ENCODE measurements around the gene KRT36. TPM values are rescaled to one million over a fixed set of nuclear protein-coding genes. Genes with fewer than 3 reads are reported as not detected.

Gene KRT36
- total RNA-seq, 1 donor from 2014 or later: not detected

GRCh38 chr17:41505809-41506767, 16.4 kb upstream of the KRT36 start:
- DNase-seq (no peak), ATAC-seq (ENCODE audit: poor library complexity) (no peak)
- intact Hi-C loops (cut with DNase I): no loop called here

GRCh38 chr17:41505007-41505808, 15.5 kb upstream of the KRT36 start, which contains the start of gene KRT13:
Gene KRT13 (minus strand): TSS chr17:41505612. CDS start chr17:41505550, 62 bp downstream.
- ATAC-seq (ENCODE audit: poor library complexity) (no peak), DNase-seq (no peak)
- intact Hi-C loops (cut with DNase I): no loop called here

- DNase-seq: no peak
- intact Hi-C loops (cut with DNase I): no loop called here
Observed at GRCh38 chr17:41504246-41504977, 14.7 kb upstream of the KRT36 start.

GRCh38 chr17:41503202-41503601, 13.5 kb upstream of the KRT36 start:
- intact Hi-C loops (cut with DNase I): no loop called here
- DNase-seq: no peak
- ATAC-seq (ENCODE audit: poor library complexity): no peak

More at GRCh38 chr17:41504246-41504977, 14.7 kb upstream of the KRT36 start:
- ATAC-seq (ENCODE audit: poor library complexity): no peak

GRCh38 chr17:41500131-41500911, 10.6 kb upstream of the KRT36 start:
- ATAC-seq (ENCODE audit: poor library complexity) (no peak), DNase-seq (no peak)
- intact Hi-C loops (cut with DNase I): no loop called here

GRCh38 chr17:41499714-41500113, 10.0 kb upstream of the KRT36 start:
- ATAC-seq (ENCODE audit: poor library complexity) (no peak), DNase-seq (no peak)
- intact Hi-C loops (cut with DNase I): no loop called here

- intact Hi-C loops (cut with DNase I): no loop called here
- no peak for DNase-seq
- ATAC-seq (ENCODE audit: poor library complexity): peak; percentile 48
Observed at GRCh38 chr17:41498276-41498675, 8.6 kb upstream of the KRT36 start.

GRCh38 chr17:41496803-41497484, 7.2 kb upstream of the KRT36 start:
- DNase-seq (peak; percentile 79), ATAC-seq (ENCODE audit: poor library complexity) (peak; percentile 87)
- intact Hi-C loops (cut with DNase I): no loop called here

GRCh38 chr17:41494524-41494923, 4.8 kb upstream of the KRT36 start:
- DNase-seq (no peak), ATAC-seq (ENCODE audit: poor library complexity) (no peak)
- intact Hi-C loops (cut with DNase I): no loop called here

- ATAC-seq (ENCODE audit: poor library complexity) (no peak), DNase-seq (no peak)
- intact Hi-C loops (cut with DNase I): no loop called here
Observed at GRCh38 chr17:41492771-41493170, 3.1 kb upstream of the KRT36 start.

GRCh38 chr17:41492351-41492750, 2.6 kb upstream of the KRT36 start:
- ATAC-seq (ENCODE audit: poor library complexity) (peak; percentile 16), DNase-seq (no peak)
- intact Hi-C loops (cut with DNase I): no loop called here

GRCh38 chr17:41491476-41491875, 1.8 kb upstream of the KRT36 start:
- ATAC-seq (ENCODE audit: poor library complexity): no peak

GRCh38 chr17:41490000-41490990, 585 bp upstream of the KRT36 start:
- intact Hi-C loops (cut with DNase I): no loop called here
- ATAC-seq (ENCODE audit: poor library complexity): no peak
- no peak for DNase-seq

More at GRCh38 chr17:41491476-41491875, 1.8 kb upstream of the KRT36 start:
- intact Hi-C loops (cut with DNase I): no loop called here
- DNase-seq: no peak

- intact Hi-C loops (cut with DNase I): no loop called here
- ATAC-seq (ENCODE audit: poor library complexity): no peak
- DNase-seq: peak; percentile 59
Observed at GRCh38 chr17:41486809-41487530, 2.7 kb downstream of the KRT36 start.

- DNase-seq: no peak
- no peak for ATAC-seq (ENCODE audit: poor library complexity)
- intact Hi-C loops (cut with DNase I): no loop called here
Observed at GRCh38 chr17:41486316-41486715, 3.4 kb downstream of the KRT36 start.
